HG02885 (cell line): ENCODE results near the gene RHD.
"Not testable (repeated sequence)": the region's sequence is repeated elsewhere in the genome, so short reads cannot be mapped to it uniquely, and the experiment has no call there.

Experiments
- ATAC-seq: cut with Tn5 transposase; IDR thresholded peaks from one replicate; pipeline ENCODE4 v1.9.1; 2021; ENCODE audit warnings: mild to moderate bottlenecking; ENCODE audit not compliant: unreplicated experiment, poor library complexity

The RHD gene

DNA sequence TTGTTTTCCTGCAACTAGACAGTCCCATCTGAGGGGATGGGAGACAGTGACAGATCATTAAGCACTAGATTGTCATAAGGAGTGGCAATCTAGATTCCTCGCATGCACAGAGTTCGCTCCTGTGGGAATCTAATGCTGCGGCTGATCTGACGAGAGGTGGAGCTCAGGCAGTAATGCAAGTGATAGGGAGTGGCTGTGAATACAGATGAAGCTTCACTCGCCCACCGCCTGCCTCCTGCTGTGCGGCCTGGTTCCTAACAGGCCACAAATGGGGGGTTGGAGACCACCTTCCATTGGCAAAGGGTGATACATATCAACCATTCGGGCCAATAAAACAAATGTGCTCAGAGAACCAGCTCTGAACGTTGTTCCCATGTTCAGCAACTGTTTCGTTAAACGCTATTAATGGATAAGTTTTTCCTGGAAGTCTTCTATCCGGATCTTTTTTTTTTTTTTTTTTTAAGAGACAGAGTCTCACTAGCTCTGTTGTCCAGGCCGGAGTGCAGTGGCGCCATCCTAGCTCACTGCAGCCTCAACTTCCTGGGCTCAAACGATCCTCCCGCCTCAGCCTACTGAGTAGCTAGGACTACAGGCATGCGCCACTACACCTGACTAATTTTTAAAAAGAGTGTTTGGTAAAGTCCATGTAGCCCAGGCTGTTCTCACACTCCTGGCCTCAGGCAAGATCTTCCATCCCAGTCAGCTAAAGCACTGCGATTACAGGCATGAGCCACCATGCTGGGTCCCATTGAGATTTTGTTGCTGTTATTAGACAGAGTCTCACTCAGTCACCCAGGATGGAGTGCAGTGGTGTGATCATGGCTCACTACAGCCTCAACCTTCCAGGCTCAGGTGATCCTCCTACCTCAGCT lies 16.4 kb upstream of the RHD start:
- no peak for ATAC-seq

DNA sequence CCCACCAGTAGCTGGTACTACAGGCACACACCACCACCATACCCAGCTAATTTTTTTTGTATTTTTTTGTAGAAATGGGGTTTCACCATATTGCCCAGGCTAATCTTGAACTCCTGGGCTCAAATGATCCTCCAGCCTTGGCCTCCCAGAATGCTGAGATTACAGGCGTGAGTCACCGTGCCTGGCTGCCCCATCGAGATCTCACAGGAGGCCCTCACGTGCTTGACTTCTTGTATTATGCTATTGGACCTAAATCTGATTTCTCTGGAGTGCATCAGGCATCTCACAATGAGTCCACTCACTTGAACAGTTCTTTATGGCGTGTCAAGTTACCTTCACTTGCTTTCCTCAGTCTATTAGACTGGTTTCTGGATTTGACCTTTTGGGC lies 15.7 kb upstream of the RHD start:
- no peak for ATAC-seq

DNA sequence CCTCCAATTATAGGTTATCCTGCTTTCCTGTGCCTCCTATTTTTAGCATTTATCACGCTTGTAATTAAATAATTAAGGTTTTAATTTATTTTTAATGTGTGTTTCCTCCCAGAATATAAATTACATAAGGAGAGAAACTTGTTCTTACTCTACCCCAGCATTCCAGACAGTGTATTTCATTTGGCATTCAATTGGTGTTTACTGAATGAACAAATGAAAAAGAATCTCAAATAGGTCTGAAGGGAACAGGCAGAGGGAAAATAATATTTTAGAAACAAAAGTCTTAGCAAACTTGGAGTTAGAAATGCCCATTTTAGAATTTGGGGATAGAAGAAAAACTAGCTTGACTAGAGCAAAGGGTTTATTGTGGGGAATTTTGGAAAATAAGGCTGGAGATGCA lies 15.1 kb upstream of the RHD start:
- no peak for ATAC-seq

DNA sequence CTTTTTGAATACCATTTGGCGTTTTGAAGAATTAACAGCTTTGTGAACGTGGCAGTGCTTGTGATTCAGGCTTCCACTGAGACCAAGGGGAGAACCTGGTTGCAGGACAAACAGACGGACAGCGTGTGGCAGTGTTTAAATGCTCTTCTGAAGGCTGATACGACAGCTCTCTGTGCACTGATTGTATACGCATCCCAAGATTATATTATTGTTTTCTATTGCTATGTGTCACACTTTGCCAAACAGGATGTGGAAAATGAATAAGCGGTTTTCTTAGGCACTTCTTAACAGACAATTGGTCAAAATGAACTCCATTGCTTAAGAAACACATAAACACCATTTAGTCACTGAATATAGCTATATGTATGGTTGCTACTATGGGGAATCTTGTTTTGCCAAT lies 12.5 kb upstream of the RHD start:
- not testable (repeated sequence) for ATAC-seq

DNA sequence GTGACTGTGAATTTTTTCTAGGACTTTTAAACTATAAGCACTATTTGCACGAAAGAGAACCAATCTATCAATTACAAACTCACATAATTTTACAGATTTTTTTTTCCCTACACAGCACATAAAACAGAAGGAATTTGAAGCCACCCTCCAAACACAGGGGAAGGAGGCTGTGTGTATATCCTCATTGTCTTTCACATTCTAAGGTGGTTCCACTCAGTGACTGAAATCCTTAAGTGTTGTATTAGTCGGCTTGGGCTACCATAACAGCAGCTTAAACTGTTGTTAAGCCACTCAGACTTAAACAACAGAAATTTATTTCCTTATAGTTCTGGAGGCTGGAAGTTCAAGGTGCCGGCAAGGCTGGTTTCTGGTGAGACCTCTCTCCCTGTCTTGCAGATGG lies 12.0 kb upstream of the RHD start:
- ATAC-seq: not testable (repeated sequence)

DNA sequence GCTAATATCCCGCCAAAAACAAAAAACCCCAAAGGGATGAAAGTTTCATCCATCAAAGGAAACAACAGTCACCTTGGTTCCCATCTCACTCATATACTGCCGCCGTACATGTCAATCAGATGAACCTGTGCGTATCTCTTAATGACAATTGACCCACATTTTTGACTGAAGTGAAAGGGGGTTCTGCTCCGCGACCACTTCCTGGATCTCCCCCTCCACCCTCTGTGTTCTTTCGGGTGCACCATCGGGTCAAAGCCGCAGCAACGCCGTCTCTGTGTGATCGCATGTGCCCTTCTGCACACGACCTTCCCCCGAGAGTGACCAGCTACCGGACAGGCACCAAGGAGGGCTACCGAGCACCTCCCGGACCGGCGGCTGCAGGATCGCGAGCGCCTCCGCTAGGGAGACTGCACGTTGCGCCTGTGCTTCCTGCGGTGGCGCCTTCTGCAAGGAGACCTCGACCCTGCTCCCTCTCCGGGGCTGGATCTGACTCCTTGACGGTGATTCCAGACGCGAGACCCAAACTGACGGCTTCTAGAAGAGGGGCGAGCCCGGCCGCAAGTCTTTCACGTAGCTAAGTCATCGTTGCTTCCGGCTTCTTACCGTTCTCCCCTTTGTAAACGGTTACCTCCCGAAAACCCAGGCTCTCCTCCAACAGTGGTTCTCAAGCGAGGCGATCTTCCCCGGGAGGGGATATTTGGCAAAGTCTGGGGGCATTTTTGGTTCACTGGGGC lies 5.6 kb upstream of the RHD start:
- ATAC-seq: peak; percentile 52

DNA sequence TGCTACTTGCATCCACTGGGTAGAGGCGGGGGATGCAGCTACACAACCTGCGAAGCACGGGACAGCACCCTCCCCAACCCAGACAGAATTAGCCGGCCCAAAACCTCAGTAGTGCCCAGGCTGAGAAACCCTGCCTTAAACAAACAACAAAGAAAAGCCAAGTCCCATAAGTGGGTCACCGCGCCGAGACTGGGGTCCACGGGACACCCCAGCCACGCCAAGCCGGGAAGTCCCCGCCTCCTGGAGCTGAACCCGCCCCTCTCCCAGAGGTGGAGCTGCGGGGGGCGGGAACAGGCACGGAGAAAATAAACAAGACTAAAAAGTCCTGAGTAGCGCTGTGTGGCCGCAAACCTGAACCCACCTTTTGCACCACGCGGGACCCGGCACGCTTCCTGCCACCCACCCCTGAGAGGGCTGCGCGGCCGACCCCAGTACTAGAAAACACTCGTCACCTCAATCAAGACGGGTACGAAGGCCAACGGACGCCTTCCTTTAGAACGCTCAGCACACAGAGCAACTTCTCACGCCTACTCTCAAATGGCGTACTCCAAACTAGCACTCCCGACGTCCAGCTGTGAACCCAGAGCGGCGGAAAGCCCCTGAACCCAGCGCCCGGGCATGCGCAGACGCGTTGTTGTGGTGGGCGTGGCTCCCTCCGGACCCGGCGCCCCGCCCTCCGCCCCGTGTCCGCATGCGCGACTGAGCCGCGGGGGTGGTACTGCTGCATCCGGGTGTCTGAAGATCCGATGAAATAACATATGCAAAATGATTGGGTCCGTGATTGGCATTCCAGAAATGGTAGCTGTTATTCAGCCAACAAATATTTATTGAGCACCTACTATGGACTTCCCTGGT lies 4.8 kb upstream of the RHD start:
- peak; percentile 79 for ATAC-seq

DNA sequence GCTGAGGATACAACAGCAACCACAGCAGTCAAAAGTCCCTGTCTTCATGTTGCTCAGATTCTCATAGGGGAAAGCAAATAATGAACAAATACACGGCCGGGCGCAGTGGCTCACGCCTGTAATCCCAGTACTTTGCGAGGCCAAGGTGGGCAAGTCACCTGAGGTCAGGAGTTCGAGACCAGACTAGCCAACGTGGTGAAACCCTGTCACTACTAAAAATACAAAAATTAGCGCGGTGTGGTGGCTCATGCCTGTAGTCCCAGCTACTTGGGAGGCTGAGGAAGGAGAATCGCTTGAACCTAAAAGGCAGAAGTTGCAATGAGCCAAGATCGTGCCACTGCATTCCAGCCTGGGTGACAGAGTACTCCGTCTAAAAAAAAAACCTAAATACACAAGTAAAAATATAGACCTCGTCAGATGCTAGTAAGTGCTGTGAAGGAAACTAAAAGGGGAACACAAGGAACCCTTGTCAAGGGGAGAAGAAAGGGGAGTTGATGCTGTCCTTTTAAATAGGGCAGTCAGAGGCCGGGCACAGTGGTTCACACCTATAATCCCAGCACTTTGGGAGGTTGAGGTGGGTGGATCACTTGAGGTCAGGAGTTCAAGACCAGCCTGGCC lies 4.1 kb upstream of the RHD start:
- not testable (repeated sequence) for ATAC-seq

DNA sequence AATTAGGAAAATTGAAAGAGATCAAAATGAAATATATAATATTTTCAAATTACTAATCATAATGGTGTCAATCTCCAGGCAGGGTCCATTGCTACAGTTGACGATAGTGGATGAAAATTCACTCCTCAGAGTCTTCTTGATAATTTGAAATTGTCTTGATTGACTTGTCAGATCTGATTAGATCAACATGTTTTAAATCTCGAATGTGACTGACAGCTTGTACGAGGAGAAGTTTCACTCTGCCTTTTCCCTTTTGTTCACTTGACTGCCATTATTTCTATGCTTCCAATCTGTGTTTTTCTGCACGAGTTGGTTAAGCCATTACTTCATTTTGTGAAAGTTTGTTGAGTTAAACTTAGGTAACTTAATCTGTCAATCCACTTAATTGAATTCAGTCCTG lies 3.3 kb downstream of the RHD start:
- not testable (repeated sequence) for ATAC-seq

DNA sequence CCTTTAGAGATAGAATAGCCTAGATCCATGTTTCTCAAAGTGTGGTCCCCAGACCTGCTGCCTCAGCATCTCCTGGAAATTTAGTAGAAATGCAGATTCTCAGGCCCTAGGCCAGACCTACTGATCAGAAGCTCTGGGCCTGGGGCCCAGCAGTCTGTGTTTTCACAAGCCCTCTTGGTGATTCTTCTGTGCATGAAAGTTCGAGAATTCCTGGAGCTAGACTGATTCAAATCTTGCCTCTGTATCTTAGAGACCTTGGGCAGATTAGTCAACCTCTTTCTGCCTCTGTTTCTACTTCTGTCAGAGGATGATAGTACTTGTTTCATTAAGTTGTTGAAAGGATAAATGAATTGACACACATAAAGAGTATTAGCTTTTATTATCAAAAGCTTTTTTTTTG lies 5.0 kb downstream of the RHD start:
- not testable (repeated sequence) for ATAC-seq

DNA sequence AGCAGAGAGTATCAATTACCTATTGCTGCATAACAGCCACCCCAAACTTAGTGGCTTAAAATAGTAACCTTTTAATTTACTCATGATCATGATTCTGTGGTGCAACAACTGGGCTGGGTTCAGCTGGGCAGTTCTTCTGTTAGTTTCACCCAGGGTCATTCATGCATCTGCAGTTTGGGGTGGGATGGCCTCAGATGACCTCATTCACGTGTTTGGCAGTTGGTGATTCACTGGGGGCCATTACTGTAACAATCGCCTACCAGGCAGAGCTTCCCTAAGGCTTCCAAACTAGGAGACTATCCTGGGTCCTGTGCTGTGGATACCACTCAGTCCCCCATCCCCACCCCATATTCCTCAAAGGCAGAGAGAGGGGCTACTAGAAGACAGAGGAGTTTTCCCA lies 6.0 kb downstream of the RHD start:
- ATAC-seq: not testable (repeated sequence)

DNA sequence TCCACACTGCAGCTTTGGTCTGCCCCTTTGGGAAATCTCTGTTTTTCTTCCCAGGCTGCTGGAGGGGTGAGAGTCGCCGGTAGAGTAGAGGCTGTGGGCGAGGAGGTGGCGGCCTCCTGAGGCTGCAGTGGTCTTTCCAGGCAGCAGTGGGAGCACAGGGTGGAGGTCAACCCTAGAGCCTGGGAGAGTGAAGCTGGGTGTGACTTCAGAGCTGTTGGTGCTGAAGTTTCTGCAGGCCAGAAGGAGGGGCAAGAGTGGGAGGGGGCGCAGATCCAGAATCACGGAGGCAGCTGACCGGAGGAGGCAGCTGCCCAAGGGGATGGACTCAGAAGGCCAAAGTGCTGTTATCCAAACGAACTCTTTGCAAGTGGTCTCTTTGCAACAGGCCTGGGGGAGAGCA lies 6.5 kb downstream of the RHD start:
- ATAC-seq: not testable (repeated sequence)

DNA sequence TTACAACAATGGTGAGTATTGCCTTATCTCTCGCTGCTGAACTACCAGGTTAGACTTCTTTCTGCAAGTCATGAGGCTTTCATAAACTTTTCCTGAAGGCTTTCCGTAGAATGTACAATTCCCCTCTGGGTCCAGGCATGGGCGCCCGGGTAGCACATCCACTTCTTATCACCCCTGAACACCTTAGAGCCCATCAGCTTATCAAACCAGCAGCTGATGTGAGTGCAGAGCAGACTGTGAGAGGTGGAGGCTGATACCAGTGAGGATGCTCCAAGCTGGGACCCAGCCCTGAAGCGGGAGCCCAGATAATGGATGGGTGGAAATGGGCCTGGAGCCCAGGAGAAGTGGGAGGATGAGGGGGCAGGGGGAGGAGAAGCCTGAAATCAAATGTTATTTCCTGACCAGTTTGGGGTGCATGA lies 7.4 kb downstream of the RHD start:
- not testable (repeated sequence) for ATAC-seq

DNA sequence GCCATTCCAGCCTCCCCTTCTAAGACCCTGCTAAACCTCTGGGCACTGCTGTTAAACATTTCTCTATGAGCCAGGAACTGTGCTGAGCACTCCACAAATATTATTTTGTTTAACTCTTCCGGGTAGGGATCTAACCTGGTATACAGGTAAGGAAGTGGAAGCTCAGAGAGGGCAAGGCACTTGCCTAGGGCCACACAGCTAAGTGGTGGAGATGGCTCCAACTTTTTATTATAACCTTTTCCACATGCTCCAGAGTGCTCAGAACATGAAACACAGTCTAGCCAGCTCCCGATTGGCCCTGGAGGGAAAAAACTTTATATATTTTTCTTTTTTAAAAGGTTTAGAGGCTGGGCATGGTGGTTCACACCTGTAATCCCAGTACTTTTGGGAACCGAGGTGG lies 13.6 kb downstream of the RHD start:
- not testable (repeated sequence) for ATAC-seq

DNA sequence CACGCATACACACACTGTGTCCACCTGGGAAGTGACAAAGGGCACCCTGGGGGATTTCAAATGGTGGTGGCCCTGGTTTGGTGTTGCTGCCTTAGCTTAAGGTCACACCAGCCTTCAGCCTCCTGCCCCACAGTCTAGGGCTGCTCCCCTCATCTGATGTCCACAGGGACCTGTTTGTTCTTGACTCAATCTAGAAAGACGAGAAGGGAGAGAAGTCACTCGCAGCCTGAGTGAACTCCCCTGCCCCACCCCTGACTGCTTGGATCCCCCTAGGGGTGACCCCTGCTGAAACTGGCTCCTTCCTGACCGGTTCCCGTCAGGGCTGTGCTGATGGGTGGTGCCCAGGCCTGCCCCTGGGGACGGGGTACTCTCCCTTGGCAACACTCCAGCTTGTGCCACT lies 14.9 kb downstream of the RHD start:
- not testable (repeated sequence) for ATAC-seq

DNA sequence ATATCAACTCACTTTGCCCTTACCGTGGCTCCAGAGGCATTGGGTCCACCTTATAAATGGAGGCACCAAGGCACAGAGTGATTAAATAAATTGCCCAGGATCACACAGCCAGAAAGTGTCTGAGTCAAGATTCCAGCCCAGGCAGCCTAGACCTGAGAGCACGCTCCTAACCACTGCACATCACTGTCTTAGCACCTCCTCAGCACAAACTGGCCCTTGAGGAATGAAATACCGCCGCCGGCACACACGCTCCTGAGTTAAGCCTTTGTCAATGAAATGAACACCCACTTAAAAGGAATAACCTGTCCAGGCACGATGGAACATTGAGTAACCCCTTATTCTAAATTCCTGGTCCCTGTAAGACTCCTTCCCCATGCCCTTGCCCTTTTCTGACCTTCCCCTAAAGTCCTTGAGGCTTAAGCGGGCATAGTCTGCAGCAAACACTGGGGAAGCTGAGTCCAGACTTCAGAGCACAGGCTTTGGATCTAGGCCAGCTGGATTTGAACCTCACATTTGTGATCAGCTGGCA lies 16.3 kb downstream of the RHD start:
- ATAC-seq: not testable (repeated sequence)

DNA sequence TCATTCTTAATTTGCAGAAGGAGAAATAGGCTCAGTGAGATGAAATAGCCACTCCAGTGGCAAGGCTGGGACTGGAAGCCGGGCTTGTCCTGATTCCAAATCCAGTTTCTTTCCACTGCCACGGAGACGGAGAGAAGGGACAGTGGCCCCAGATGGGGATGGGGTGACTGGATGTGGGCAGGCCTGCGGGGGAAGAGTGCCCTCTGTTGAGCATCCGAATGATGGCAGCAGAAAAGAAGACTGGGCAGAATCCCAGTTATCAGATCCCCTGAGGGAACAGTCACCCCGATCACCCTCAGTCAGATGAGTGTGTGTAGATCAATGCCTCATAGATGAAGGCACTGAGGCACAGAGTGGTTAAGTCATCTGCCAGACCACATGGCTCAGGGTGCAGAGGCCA lies 17.7 kb downstream of the RHD start:
- ATAC-seq: not testable (repeated sequence)

DNA sequence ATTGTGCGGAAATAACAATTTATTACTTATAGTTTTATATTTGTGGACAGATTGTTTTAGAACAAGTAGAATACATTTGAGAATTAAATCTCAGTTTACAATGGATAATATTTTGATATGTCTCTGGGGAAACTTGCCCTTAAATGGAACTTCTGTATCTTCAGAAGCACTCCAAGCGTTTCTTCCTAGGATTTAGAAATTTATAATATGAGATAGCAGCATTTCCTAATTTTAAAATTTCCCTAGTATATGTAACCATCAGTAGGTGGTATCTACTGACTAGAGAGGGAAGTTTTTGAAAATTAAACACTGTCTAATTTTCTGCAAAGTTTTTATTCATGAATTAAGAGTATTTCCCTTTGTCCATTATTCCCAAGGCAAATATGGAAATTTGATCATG lies 21.1 kb downstream of the RHD start:
- not testable (repeated sequence) for ATAC-seq

DNA sequence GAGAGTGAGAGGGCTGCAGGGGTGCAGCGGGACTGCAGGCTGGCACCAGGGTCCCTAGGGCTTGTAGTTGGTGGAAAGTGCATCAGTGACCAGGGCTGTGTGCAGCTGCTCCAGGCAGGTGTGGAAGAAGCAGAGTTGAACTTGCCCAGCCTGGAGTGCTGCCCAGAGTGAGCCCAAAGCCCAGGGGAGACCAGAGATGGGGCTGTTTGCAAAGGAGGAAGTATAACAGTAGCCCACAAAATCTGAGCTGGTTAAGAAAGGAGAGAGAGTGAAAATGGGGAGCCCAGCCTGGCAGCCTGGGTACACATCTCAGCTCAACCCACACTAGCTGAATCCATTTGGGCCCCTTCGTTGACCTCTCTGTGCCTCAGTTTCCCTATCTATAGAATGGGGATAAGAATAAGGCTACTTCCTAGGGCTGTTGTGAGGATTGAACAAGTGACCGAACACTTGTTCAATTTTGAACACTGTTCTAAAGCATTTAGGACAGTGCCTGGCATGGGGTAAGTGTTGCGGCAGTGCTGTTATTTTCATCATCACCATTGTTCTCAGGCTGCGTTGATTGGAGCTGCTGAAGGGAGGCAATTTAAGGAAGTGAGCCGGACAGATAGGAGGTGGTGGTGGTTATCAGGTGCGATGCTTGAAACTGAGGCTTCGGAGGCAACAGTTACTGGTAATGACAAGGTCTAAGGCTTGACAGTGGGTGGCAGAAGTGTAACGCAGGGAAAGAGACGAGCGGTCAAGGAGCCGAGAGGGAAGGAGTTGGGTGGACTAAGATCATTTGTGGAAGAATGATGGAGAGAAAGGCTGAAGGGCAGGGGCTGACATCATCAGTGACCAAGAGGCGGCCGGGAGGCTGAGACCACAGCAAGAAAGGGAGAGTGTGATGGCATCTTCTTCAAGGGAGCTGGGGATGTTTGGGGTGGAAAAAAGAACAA lies 22.8 kb downstream of the RHD start:
- not testable (repeated sequence) for ATAC-seq
